CD4-positive, alpha-beta T cell treated with Interleukin-17A for 1 hour (primary cell): ENCODE results near the gene KCNK17.

ENCODE experiments used
- DNase-seq: peaks from one replicate; pipeline ENCODE4 v3.0.0-alpha.2; 2020

KCNK17 gene

DNA sequence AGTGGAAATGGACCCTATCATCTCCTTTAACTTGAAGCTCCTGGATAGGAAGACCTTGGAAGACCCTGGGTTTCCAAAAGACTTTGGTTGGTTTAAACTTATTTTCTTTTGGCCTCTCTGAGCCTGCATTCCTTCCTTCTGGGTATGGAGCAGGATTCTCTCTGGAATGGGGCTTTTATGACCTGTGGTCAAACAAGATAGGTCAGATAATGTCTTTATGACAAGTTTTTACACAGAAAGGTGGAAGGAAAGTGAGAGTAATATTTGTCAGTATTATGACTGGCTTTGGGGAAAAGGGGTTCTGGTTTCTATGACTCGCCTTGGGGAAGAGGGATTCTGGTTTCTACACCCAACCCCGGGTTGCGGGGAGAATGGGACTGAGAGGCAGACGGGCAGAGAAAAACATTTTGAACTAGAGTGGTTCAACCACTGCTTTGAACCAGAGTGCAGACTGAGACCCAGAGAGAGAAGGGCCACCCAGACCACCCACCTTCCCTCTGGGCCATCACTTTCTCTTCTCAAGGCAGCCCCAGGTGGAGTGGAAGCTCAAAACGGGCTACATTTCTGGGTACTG lies 47.4 kb downstream of the KCNK17 start:
- no peak for DNase-seq

DNA sequence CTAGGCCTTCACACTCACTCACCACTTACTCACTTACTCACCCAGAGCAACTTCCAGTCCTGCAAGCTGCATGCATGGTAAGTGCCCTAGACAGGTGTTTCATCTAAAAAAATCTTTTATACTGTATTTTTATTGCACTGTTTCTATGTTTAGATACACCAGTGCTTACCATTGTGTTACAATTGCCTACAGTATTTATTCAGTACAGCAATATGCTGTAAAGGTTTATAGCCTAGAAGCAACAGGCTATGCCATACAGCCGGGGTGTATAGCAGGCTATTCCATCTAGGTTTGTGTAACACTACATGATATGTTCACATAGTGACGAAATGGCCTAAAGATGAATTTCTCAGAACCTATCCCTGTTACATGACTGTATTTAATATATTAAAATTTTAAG lies 47.8 kb downstream of the KCNK17 start:
- DNase-seq: no peak

- DNase-seq: no peak
These were observed 50.7 kb downstream of the KCNK17 start for GRCh38 chr6:39263303-39264037.

GRCh38 chr6:39261751-39262150 lies 52.5 kb downstream of the KCNK17 start:
- DNase-seq: no peak

- no peak for DNase-seq
These were observed 53.3 kb downstream of the KCNK17 start for GRCh38 chr6:39260953-39261352.

DNA sequence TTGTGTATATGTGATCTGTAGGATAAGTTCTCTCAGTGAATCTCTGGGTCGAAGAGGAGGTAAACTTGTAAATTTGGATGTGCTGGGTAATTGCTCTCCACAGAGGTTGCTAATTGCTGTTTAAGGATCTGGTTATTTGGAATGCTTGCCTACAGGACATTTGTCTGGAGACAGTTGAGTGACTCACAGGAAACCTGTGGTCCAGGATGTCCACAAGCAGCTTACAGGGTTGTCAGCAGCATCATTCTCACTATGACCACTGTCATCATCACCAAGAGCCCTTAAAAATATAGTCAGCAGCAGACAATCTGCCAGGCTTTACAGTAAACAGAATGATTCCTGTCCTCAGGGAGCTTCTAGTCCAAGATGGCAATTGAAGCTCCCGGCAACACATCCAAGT lies 53.8 kb downstream of the KCNK17 start:
- DNase-seq: no peak

DNA sequence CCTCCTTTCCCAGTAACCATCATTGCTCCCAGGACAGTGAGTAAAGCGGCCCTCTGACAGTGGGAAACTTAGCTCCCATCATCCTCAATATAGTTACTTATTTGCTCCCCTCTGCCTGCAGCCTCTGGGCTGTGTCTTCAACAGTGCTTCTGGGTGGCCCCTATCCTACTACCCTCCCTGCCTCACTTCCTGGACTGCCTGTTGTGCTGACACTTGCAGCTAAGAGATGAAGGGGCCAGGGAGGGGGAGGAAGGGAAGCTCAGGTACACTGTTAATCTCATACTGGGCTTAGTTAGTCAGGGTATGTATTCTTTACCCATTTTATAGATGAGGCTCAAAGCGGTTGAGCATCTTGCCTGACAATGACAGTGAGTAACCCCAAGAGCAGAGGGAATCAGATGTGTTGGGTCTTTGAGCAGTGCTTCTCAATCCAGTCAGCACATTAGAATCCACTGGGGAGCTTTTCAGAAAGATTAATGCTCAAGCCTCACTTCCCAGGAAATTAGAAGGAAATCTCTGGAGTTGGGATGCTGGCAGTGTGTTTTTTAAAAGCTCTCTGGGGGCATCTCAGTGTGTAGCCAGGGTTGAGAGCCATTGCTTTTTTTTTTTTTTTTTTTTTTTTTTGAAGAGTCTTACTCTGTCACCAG lies 57.8 kb downstream of the KCNK17 start:
- no peak for DNase-seq

GRCh38 chr6:39254999-39255535 lies 59.2 kb downstream of the KCNK17 start:
- no peak for DNase-seq

GRCh38 chr6:39251406-39251805 lies 62.8 kb downstream of the KCNK17 start:
- no peak for DNase-seq

- no peak for DNase-seq
These were observed 63.7 kb downstream of the KCNK17 start for GRCh38 chr6:39250507-39250906.

DNA sequence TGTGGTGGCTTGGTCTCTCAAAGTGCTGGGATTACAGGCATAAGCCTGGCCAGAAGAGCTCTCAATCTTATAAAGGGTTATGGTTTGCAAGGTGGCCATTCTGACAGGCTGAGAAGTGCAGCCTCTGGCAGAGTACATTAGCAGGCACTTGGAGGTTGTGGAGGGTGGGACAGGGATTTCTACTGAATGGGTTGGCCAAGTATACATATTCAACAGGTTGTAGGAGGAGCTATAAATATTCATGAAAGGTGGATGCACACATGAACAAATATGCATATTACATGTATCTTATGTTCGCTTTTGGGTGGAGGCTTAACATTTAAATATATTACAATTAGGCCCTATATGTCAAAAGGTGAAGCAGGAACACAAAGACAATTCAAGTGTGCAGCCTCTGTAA lies 64.9 kb downstream of the KCNK17 start:
- DNase-seq: no peak
